ENCODE results near the gene RAB37. TPM values are rescaled to one million over a fixed set of nuclear protein-coding genes. Genes with fewer than 3 reads are reported as not detected.

The RAB37 gene
- total RNA-seq, 1 donor from 2014 or later, result 1.1 TPM

GRCh38 chr17:74779948-74780400 is 42.9 kb downstream of the RAB37 start:
- DNase-seq, result no peak

GRCh38 chr17:74780443-74781238 is 43.6 kb downstream of the RAB37 start:
- DNase-seq, result no peak

- no peak for DNase-seq
These were observed 45.5 kb downstream of the RAB37 start for GRCh38 chr17:74782571-74782970.

GRCh38 chr17:74784125-74784810 is 47.2 kb downstream of the RAB37 start:
- DNase-seq, result no peak

GRCh38 chr17:74785096-74785980 is 48.3 kb downstream of the RAB37 start:
- no peak for DNase-seq

- DNase-seq, result no peak
These were observed 48.9 kb downstream of the RAB37 start for GRCh38 chr17:74785981-74786360.

- DNase-seq, result no peak
These were observed 49.5 kb downstream of the RAB37 start for GRCh38 chr17:74786431-74787055.

GRCh38 chr17:74790161-74791058 is 53.4 kb downstream of the RAB37 start:
- DNase-seq, result no peak

GRCh38 chr17:74792586-74793105 is 55.6 kb downstream of the RAB37 start:
- DNase-seq, result no peak

- DNase-seq, result no peak
These were observed 58.4 kb downstream of the RAB37 start for GRCh38 chr17:74795327-74796020.

- no peak for DNase-seq
These were observed 59.2 kb downstream of the RAB37 start for GRCh38 chr17:74796211-74796610.

- DNase-seq, result no peak
These were observed 59.8 kb downstream of the RAB37 start for GRCh38 chr17:74796866-74797265.

Other genes starting within 250 kb of the RAB37 start
- not detected for gene CD300LB, start 205.8 kb upstream of the RAB37 start, total RNA-seq
- 0.31 TPM for gene CD300C, start 191.1 kb upstream of the RAB37 start, total RNA-seq
- gene CD300H, start 169.7 kb upstream of the RAB37 start, total RNA-seq, result not detected
- not detected for gene CD300LD, start 145.0 kb upstream of the RAB37 start, total RNA-seq
- 0.16 TPM for gene CD300E, start 113.5 kb upstream of the RAB37 start, total RNA-seq
- gene CD300LF, start 24.3 kb upstream of the RAB37 start, total RNA-seq, result 0.16 TPM
- gene NHERF1, start 11.4 kb downstream of the RAB37 start, total RNA-seq, result 7.0 TPM
- 17.3 TPM for gene NAT9, start 39.1 kb downstream of the RAB37 start, total RNA-seq
- 0.47 TPM for gene GRIN2C, start 122.6 kb downstream of the RAB37 start, total RNA-seq
- gene FDXR, start 135.7 kb downstream of the RAB37 start, total RNA-seq, result 3.1 TPM
- gene FADS6, start 156.4 kb downstream of the RAB37 start, total RNA-seq, result 0.16 TPM
- 0.16 TPM for gene USH1G, start 186.0 kb downstream of the RAB37 start, total RNA-seq
- gene OTOP2, start 187.0 kb downstream of the RAB37 start, total RNA-seq, result not detected
- gene OTOP3, start 198.6 kb downstream of the RAB37 start, total RNA-seq, result not detected
- gene HID1, start 235.5 kb downstream of the RAB37 start, total RNA-seq, result 13.7 TPM